ENCODE measurements around the gene ABCG1. TPM values are rescaled to one million over a fixed set of nuclear protein-coding genes. Genes with fewer than 3 reads are reported as not detected.

The ABCG1 gene
- total RNA-seq, 1 experiment from 2014 or later: not detected

DNA sequence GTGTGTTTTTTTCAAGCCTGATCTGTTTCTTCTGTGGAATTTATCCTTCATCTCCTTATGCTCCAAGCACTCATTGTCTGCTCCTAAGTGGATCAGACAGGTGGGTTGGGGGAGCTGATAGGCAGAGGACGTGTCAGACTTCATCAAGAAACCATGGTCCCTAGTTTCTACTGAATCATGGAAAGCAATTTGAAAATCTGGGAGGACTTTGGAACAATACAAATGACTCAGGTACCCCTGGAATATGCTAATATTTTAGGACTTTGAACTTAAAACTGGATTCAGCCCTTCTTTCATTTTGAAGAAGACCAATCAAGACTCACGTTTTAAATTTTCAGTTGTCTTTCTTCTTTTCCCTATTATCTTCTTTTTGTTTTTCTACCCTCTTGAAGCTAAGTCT, 7.7 kb downstream of the ABCG1 start:
- no peaks in the 10 kb centered on the region for H3K36me3 ChIP-seq (ENCODE audit: control insufficient read depth, insufficient read depth, low read length)
- TF ChIP-seq, protein P1, sequence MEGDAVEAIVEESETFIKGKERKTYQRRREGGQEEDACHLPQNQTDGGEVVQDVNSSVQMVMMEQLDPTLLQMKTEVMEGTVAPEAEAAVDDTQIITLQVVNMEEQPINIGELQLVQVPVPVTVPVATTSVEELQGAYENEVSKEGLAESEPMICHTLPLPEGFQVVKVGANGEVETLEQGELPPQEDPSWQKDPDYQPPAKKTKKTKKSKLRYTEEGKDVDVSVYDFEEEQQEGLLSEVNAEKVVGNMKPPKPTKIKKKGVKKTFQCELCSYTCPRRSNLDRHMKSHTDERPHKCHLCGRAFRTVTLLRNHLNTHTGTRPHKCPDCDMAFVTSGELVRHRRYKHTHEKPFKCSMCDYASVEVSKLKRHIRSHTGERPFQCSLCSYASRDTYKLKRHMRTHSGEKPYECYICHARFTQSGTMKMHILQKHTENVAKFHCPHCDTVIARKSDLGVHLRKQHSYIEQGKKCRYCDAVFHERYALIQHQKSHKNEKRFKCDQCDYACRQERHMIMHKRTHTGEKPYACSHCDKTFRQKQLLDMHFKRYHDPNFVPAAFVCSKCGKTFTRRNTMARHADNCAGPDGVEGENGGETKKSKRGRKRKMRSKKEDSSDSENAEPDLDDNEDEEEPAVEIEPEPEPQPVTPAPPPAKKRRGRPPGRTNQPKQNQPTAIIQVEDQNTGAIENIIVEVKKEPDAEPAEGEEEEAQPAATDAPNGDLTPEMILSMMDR (IDR thresholded peaks at IDR 0.05; ENCODE audit: insufficient read depth in 1 of 2, low read depth in 1 of 2, low read length in 1 of 2, severe bottlenecking in 1 of 2, unreplicated experiment in 1 of 2): no peak
- POLR2A ChIA-PET: no interaction called here
- no peak overlapping the region for H3K4me3 ChIP-seq (ENCODE audit: low read depth, low read length)
- H3K9me3 ChIP-seq: no peaks in the 10 kb centered on the region
- no peak for DNase-seq
- H3K4me1 ChIP-seq: no peaks in the 10 kb centered on the region
- no peaks in the 10 kb centered on the region for H3K36me3 Mint-ChIP-seq (ENCODE audit: insufficient read depth, unreplicated experiment)
- no peak overlapping the region for H3K4me3 Mint-ChIP-seq (ENCODE audit: unreplicated experiment)
- CTCF ChIA-PET: no interaction called here
- H3K27ac Mint-ChIP-seq (ENCODE audit: unreplicated experiment): no peak overlapping the region
- H3K9me3 Mint-ChIP-seq (ENCODE audit: unreplicated experiment): no peaks in the 10 kb centered on the region
- intact Hi-C loops (cut with micrococcal nuclease; ENCODE audit: unreplicated experiment): no loop called here
- H3K27me3 Mint-ChIP-seq (ENCODE audit: insufficient read depth, unreplicated experiment): peaks cover 20% of the 10 kb centered on the region
- no peaks in the 10 kb centered on the region for H3K4me1 Mint-ChIP-seq (ENCODE audit: low read depth, unreplicated experiment)
- H3K27me3 ChIP-seq (replicated peaks; ENCODE audit: control insufficient read depth, insufficient read depth, low read length): no peaks in the 10 kb centered on the region
- BruUV-seq (replicated peaks): no TSS peak

- no peaks in the 10 kb centered on the region for H3K36me3 Mint-ChIP-seq (ENCODE audit: insufficient read depth, unreplicated experiment)
- BruUV-seq (replicated peaks): no TSS peak
- H3K9me3 Mint-ChIP-seq (ENCODE audit: unreplicated experiment): no peaks in the 10 kb centered on the region
- no peak overlapping the region for H3K4me3 Mint-ChIP-seq (ENCODE audit: unreplicated experiment)
- no peak overlapping the region for H3K4me3 ChIP-seq (ENCODE audit: low read depth, low read length)
- H3K9me3 ChIP-seq: no peaks in the 10 kb centered on the region
- peak; percentile 70 to 73 for DNase-seq
- no peaks in the 10 kb centered on the region for H3K4me1 ChIP-seq
- intact Hi-C loops (cut with micrococcal nuclease; ENCODE audit: unreplicated experiment): no loop called here
- no peaks in the 10 kb centered on the region for H3K36me3 ChIP-seq (ENCODE audit: control insufficient read depth, insufficient read depth, low read length)
- ChIA-PET CTCF (no interaction called here), POLR2A (no interaction called here)
- H3K27me3 ChIP-seq (replicated peaks; ENCODE audit: control insufficient read depth, insufficient read depth, low read length): no peaks in the 10 kb centered on the region
- H3K27me3 Mint-ChIP-seq (ENCODE audit: insufficient read depth, unreplicated experiment): peaks cover 12% of the 10 kb centered on the region
- H3K27ac Mint-ChIP-seq (ENCODE audit: unreplicated experiment): no peak overlapping the region
- no peaks in the 10 kb centered on the region for H3K4me1 Mint-ChIP-seq (ENCODE audit: low read depth, unreplicated experiment)
- TF ChIP-seq, protein P1 (IDR thresholded peaks at IDR 0.05; ENCODE audit: insufficient read depth in 1 of 2, low read depth in 1 of 2, low read length in 1 of 2, severe bottlenecking in 1 of 2, unreplicated experiment in 1 of 2): no peak
These were observed 9.2 kb downstream of the ABCG1 start for GRCh38 chr21:42227909-42228708.

- ChIA-PET CTCF (no interaction called here), POLR2A (no interaction called here)
- no peaks in the 10 kb centered on the region for H3K9me3 ChIP-seq
- Mint-ChIP-seq H3K4me3 (ENCODE audit: unreplicated experiment) (no peak overlapping the region), H3K4me1 (ENCODE audit: low read depth, unreplicated experiment) (no peaks in the 10 kb centered on the region), H3K9me3 (ENCODE audit: unreplicated experiment) (no peaks in the 10 kb centered on the region), H3K27me3 (ENCODE audit: insufficient read depth, unreplicated experiment) (peaks cover 10% of the 10 kb centered on the region), H3K27ac (ENCODE audit: unreplicated experiment) (no peak overlapping the region), H3K36me3 (ENCODE audit: insufficient read depth, unreplicated experiment) (no peaks in the 10 kb centered on the region)
- no peak overlapping the region for H3K4me3 ChIP-seq (ENCODE audit: low read depth, low read length)
- intact Hi-C loops (cut with micrococcal nuclease; ENCODE audit: unreplicated experiment): no loop called here
- no peaks in the 10 kb centered on the region for H3K4me1 ChIP-seq
- BruUV-seq (replicated peaks): no TSS peak
- no peak for DNase-seq
- TF ChIP-seq, protein P1 (IDR thresholded peaks at IDR 0.05; ENCODE audit: insufficient read depth in 1 of 2, low read depth in 1 of 2, low read length in 1 of 2, severe bottlenecking in 1 of 2, unreplicated experiment in 1 of 2): no peak
- H3K27me3 ChIP-seq (replicated peaks; ENCODE audit: control insufficient read depth, insufficient read depth, low read length): no peaks in the 10 kb centered on the region
- H3K36me3 ChIP-seq (ENCODE audit: control insufficient read depth, insufficient read depth, low read length): no peaks in the 10 kb centered on the region
These were observed 9.8 kb downstream of the ABCG1 start for GRCh38 chr21:42228709-42229220.

Data from Caco-2 (cell line).